Measurements from ENCODE around the gene CBX8.
A peak's percentile ranks its signal among the peaks of the same experiment; 100 is the strongest.

The CBX8 gene

GRCh38 chr17:79819534-79820276 is 22.8 kb upstream of the CBX8 start:
- TF ChIP-seq CTCF (IDR thresholded peaks at IDR 0.05) = no peak
- peaks cover 6 to 54% of the 10 kb centered on the region in 2 donors for H3K27me3 ChIP-seq
- H3K27ac ChIP-seq = no peak overlapping the region
- DNase-seq = no peak
- H3K36me3 ChIP-seq = no peaks in the 10 kb centered on the region
- H3K9me3 ChIP-seq = no peaks in the 10 kb centered on the region
- H3K4me3 ChIP-seq = no peak overlapping the region
- H3K4me1 ChIP-seq = peaks cover 0 to 11% (median 8%) of the 10 kb centered on the region in 4 donors
- intact Hi-C loops (cut with DNase I; ENCODE audit: low total_unique reads) = no loop called here

- intact Hi-C loops (cut with DNase I; ENCODE audit: low total_unique reads) = no loop called here
- DNase-seq = no peak
- Histone ChIP-seq H3K27ac (no peak overlapping the region), H3K4me1 (peaks cover 0 to 16% (median 13%) of the 10 kb centered on the region in 4 donors), H3K9me3 (no peaks in the 10 kb centered on the region), H3K4me3 (no peak overlapping the region), H3K27me3 (peaks cover 6 to 56% of the 10 kb centered on the region in 2 donors), H3K36me3 (no peaks in the 10 kb centered on the region)
- TF ChIP-seq CTCF (IDR thresholded peaks at IDR 0.05) = no peak
Observed at GRCh38 chr17:79819085-79819484, 22.2 kb upstream of the CBX8 start.

GRCh38 chr17:79818026-79818758 is 21.3 kb upstream of the CBX8 start:
- Histone ChIP-seq H3K4me1 (peaks cover 0 to 25% (median 20%) of the 10 kb centered on the region in 4 donors), H3K36me3 (no peaks in the 10 kb centered on the region), H3K27ac (no peak overlapping the region), H3K4me3 (no peak overlapping the region), H3K9me3 (no peaks in the 10 kb centered on the region), H3K27me3 (peaks cover 6 to 63% of the 10 kb centered on the region in 2 donors)
- no peak for DNase-seq
- no peak for TF ChIP-seq CTCF (IDR thresholded peaks at IDR 0.05)
- intact Hi-C loops (cut with DNase I; ENCODE audit: low total_unique reads) = no loop called here

- TF ChIP-seq CTCF (IDR thresholded peaks at IDR 0.05) = no peak
- Histone ChIP-seq H3K36me3 (no peaks in the 10 kb centered on the region), H3K27me3 (peaks cover 20 to 85% of the 10 kb centered on the region in 2 donors), H3K4me3 (no peak overlapping the region), H3K4me1 (peaks cover 0 to 47% (median 41%) of the 10 kb centered on the region in 4 donors), H3K27ac (no peak overlapping the region), H3K9me3 (no peaks in the 10 kb centered on the region)
- no peak for DNase-seq
- intact Hi-C loops (cut with DNase I; ENCODE audit: low total_unique reads) = no loop called here
Observed at GRCh38 chr17:79815836-79816461, 19.1 kb upstream of the CBX8 start.

- Histone ChIP-seq H3K27me3 (peaks cover 20 to 92% of the 10 kb centered on the region in 2 donors), H3K4me1 (peaks cover 0 to 55% (median 47%) of the 10 kb centered on the region in 4 donors), H3K9me3 (no peaks in the 10 kb centered on the region), H3K27ac (no peak overlapping the region), H3K36me3 (no peaks in the 10 kb centered on the region), H3K4me3 (peak overlapping the region in 1 of 2 donors; percentile 34)
- no peak for TF ChIP-seq CTCF (IDR thresholded peaks at IDR 0.05)
- no peak for DNase-seq
- intact Hi-C loops (cut with DNase I; ENCODE audit: low total_unique reads) = no loop called here
Observed at GRCh38 chr17:79814974-79815835, 18.3 kb upstream of the CBX8 start.
